Coronary artery (tissue), 2 donors: ENCODE data around the gene DUSP5.
A peak's percentile ranks its signal among the peaks of the same experiment; 100 is the strongest.

Experiments used
- DNase-seq: peaks from one replicate; pipeline ENCODE4 v3.0.0-alpha.2; 2017; ENCODE audit warnings: low spot score
- H3K27ac ChIP-seq, 2 donors: fragments of 200-600 bp; sonication (generic); one replicate each; pipeline ENCODE4 v1.5.1; 2016 to 2019
- H3K4me3 ChIP-seq: fragments of 200-600 bp; sonication (generic); 2 replicates; pipeline ENCODE4 v1.5.1; 2016; ENCODE audit warnings: mild to moderate bottlenecking, moderate library complexity
- CTCF ChIP-seq: fragments of 200-600 bp; sonication (generic); IDR thresholded peaks from one replicate; pipeline ENCODE4 v1.5.1; 2019; ENCODE audit warnings: antibody characterized with exemption

DUSP5 gene

DNA sequence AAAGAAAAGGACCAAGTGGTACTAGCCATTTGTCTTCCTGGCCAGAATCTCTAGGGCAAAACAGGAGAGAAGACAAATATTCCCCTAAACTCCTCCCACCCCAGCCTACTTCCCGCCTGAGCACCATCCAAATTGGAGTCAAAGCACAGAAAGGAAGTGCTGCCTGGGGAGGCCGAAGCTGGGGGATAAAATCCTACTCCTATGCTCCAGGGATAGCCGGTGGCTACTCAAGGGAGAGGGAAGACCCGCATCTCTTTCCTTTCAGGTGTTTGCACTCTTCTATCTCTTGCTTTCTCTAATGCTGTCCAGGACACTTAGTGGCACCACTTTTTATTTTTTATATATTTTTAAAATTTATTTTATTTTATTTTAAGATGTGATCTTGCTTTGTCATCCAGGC, 7.1 kb upstream of the DUSP5 start:
- TF ChIP-seq CTCF = no peak

DNA sequence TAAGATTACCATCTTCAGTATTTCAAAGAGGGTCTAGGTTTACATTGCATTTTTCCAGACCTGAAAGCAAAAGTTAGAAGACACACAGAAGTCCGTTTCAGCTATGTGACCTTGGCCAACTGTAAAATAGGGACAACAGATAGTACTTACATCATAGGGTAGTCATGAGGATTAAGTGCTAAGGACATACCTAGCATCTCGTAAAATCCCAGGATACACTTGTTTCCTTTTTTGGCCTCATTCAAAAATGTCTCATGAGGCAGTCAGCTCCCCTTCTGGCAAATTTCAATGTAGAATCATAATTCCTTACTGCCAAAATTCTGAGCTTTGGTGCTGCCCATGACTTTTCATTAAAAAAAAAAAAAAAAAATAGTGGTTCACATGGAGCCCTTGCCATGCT, 6.4 kb upstream of the DUSP5 start:
- H3K4me3 ChIP-seq = no peak overlapping the region

More for the DNA sequence above, 7.1 kb upstream of the DUSP5 start:
- no peak for DNase-seq
- no peak overlapping the region for H3K4me3 ChIP-seq
- no peak overlapping the region for H3K27ac ChIP-seq

GRCh38 chr10:110492069-110492822, 5.5 kb upstream of the DUSP5 start:
- no peak overlapping the region for H3K4me3 ChIP-seq
- no peak for DNase-seq
- no peak for TF ChIP-seq CTCF
- H3K27ac ChIP-seq = no peak overlapping the region

More for the DNA sequence above, 6.4 kb upstream of the DUSP5 start:
- TF ChIP-seq CTCF = no peak
- H3K27ac ChIP-seq = no peak overlapping the region
- no peak for DNase-seq

- no peak overlapping the region for H3K4me3 ChIP-seq
- DNase-seq = no peak
- no peak for TF ChIP-seq CTCF
- H3K27ac ChIP-seq = no peak overlapping the region
Measured at GRCh38 chr10:110493832-110494426, 3.8 kb upstream of the DUSP5 start.

DNA sequence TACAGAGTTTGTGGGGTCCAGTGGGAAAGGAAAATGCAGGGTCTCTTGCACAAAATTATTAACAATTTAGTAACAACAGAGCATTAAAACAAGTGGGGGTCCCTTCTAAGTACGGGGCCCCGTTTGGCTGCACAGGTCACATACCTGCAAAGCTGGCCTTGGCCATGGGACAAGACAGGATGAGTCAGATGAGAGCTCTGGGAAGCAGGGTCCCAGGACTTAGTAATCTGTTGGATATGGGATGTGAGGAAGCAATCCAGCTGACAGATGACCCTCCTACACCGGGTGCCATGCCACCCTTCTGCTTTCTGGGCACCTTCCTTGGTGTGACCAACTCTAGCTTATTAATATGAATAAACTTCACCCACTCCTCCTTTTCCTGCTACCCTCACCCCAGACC, 3.2 kb upstream of the DUSP5 start:
- TF ChIP-seq CTCF = no peak
- no peak overlapping the region for H3K27ac ChIP-seq
- no peak for DNase-seq
- H3K4me3 ChIP-seq = no peak overlapping the region

GRCh38 chr10:110495731-110496552, 1.8 kb upstream of the DUSP5 start:
- no peak for DNase-seq
- peak overlapping the region; percentile 86 for H3K4me3 ChIP-seq

More at GRCh38 chr10:110495731-110496552, 1.8 kb upstream of the DUSP5 start:
- H3K27ac ChIP-seq = peak overlapping the region; percentile 85 to 92
- no peak for TF ChIP-seq CTCF
